ENCODE measurements around the gene C20orf144.

C20orf144 gene

DNA sequence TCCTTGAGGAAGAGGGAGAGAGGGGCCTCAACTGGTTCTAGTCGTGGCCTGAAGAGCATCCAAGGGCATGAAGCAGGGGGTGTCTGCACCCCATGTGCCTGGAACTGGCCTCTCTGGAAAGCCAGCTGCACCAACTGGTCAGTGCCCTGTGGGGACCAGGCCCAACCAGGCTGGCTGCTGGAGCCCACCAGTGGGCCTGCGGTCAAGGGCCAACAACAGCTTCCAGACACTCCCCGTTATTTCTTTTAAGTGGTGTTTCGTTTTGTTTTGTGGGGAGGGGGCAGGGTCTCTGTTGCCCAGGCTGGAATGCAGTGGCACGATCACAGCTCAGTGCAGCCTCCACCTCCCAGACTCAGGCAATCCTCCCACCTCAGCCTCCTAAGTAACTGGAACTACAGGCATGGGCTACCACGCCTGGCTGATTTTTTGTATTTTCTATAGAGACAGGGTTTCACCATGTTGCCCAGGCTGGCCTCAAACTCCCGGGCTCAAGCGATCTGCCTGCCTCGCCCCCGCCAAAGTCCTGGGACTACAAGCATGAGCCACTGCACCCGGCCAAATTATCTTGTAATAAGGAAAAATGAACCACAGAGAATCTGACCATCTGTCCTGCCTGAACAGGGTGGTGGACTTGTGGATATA, 11.9 kb upstream of the C20orf144 start:
- DNase-seq = no peak

DNA sequence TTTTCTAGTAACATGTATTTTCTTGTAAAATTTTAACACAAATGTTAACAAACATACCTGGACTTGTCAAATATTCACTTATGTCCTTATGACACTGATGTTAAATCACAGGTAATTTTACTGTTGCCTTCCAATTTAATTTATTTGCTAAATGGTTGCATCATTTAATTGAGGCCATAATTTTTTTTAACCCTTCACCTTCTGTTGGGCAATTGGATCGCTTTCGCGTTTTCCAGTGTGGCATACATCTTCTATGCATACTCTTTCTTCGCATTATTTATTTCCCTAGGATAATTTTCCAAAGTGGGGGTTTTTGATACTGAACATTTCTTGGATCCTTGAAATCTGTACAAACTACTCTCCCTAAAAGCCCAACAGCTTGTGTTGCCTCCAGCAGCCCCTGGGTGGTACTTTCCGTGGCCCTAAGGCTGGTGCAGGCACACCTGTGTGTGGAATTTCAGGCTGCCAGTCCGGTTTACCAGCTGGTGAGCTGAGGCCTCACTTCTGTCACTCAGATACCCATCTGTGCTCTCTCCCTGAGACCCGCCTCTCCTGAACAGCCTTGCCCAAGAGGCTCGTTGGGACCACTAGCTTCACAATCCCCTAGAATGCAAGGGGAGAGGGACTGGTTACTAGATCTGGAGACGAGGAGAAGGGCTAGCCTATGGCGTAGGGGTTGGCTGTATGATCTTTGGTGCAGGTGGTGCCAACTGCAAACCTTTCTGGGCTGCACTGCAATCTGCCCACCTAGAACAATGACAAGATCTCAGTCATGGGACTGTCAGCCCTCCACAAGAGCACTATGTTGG, 11.2 kb upstream of the C20orf144 start:
- no peak for DNase-seq

DNA sequence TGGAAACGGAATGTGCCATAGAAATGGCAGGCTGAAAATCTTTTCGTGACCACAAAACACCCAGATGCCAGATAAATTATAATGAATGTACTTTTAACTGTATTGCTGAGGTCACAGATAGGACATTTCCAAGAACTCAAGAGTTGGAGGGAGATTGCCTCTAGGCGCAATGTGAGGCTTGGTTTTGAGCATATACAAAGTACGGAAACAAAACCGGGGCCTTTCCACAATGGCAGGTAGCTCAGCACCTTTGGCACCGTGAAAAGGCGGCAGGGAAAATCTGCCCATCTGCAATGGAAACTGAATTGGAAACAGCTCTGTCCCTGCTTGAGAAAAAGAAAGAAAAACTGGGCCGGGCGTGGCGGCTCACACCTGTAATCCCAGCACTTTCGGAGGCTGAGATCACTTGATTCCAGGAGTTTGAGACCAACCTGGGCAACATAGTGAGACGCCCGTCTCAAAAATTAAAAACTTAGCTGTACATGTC, 10.5 kb upstream of the C20orf144 start:
- DNase-seq = no peak

DNA sequence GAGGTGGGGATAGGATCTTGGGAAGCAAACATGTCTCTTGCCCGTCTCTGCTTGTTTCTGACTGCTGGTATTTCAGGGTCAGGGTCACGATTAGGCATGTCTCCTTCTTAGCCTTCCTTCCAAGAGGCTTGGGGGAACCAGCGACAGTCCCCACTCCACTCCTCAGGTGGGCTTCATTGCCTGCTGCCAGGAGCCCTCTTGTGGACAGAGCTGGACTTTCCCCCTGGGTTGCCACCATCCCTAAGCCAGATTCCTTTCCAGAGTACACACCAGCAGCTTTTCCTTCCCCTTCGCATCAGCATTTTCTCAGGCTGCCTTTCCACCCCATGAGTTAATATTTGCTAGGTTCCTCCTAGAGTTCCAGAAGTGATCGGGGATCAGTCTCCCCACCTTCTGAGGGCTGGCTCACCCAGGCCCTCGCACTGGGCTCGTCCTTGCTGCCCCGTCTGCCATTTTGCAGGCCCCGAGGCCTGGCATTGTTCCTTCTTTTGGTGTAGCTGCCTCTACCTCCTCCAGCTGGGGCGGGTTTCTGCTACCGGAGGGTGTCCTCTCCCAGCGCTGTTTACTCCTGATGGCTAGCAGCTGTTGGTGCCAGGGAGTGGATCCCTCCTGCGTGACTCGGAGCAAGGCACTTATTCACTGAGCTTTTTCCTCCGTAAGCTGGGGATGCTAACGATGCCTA, 8.8 kb upstream of the C20orf144 start:
- DNase-seq = peak; percentile 86

DNA sequence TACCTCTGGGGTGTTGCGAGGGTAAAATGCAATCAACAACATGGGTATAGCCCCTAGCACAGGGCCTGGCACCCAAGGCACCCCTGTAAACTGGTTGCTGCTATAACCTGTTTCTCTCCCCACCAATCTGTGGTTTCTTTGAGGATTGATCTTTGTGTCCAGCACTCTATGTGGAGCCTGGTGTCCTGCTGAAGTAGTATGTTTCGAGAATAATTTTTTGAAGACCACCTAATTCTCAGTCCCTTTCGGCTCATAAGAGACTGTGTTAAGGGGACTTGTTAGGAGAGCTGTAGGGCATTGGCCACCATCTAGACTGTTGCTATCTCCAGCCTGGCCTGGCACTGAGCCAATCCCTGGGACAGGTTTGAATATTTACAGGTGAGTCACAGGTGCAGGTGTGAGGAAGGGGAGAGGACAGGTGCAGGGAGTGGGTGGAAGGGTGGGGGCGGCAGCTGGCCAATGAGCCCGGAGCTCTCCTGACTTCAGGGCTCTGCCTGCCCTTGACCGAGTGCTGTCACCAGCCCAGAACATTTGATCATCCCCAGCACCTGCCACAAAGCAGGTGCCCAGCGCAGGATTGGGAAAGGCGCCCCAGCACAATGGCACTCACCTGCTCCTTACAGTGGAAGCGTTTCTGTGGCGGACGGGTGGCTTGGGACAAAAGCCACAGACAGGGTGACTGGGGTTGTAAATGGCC, 8.1 kb upstream of the C20orf144 start:
- DNase-seq = no peak

DNA sequence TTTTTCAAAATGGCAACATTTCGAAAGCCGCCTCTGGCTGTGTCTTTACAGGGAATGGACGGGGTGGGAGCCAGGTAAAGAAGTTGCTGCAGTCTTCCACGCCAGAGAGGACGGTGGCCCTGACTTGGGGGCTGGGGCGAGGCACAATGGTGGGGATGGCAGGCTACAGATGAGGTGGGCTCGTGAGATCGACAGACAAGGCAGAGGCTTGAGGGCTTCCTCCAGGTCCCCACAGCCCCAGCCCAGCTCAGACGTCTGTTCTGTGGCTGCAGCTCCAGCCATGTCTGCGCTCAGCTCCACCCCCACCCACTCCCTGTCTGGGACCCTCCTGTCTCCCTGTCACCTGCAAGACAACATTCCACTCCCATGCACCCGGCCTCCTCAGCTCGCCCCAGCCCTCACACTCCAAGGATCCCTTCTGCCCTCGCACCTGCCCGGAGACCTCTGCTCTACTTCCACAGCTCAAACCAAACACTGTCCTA, 7.4 kb upstream of the C20orf144 start:
- peak; percentile 74 for DNase-seq

DNA sequence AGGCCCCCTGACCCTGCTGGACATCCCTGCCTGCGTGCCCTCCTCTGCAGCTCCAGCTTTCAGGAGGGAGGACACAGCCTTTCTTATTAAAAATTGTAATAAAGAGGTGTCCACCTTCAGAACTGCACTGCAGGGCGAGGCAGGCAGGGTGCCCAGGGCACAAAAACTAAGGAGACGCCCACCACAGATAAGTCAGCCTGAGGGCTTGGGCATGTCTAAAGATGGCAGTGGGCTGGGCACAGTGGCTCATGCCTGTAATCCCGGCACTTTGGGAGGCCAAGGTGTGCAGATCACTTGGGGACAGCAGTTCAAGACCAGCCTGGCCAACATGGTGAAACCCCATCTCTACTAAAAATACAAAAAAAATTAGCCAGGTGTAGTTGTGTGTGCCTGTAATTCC, 7.0 kb upstream of the C20orf144 start:
- DNase-seq = no peak

DNA sequence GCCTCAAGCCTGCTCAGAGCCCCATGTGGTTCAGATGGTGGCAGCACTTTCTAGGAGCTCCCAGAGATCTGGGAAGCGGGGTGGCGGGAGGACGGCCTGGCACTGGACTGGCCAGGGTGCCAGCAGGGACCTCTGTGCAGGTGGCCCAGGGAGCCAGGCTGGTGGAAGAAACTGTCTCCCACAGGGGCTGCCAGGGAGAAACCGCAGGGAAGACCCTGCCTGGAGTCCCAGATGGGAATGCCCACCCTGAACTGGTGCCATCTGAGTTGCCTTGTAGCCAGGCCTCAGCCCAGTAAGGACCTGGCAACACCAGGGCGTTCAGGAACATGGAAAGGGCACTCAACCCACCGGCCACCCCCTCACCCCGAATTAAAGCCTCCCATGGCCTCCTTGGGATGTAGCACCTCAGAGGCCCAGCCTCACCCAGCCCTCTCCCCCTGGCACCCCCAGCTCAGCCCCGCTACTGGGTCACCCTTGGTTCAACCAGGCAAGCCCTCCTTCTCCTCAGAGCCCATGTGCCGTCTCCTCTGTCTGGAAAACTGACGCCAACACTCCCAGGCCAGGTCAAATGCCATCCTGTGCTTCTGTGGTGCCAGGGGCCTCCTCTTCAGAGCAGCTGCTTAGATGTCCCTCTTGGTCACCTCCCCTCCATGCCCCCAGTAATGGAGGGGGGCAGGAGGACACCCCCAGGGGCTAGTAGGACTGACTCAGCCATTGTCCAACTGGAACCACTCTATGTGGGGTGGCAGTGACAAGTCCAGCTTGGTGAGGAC, 5.9 kb upstream of the C20orf144 start:
- DNase-seq = no peak

DNA sequence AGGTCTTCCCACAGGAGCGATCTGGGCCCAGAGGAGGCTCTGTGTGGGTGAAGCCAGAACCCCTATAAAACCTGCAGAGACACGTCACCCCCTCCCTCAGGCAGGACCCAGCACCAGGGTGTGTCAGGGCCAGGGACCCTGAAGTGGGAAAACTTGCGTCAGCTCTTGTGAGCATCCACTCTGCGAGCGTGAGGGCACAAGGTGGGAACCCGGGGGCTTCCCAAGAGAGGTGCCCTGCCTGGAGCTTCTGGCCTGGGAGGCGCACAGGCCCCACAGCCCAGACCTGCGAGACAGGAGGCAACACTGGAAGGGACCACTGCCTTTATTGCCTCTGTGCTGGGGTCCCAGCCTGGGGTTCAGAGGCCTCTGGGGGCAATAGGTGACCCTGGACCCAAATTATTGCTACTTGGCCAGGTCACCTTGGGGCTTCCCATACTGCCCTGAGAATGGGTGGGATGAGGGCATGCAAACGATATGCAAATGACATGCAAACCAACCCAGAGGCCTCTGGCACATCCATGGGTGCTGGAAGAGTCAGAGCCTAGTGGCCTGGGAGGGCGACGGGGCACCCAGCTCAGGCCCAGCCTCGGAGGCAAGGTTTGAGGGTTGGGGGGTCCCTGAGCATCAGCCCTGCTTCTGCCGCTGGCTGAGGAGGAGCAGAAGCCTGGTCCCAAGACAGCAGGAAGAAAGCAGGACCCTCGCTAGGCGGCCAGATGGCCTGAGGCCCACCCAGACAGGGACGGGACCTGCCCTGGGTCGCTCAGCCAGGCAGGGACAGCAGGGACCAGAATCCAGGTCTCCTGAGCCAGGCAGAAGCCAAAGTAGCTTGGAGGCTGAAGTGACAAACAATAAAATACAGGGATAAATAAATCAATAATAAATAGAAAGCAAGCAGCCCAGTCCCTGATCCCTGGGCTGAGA, 5.1 kb upstream of the C20orf144 start:
- DNase-seq = no peak

DNA sequence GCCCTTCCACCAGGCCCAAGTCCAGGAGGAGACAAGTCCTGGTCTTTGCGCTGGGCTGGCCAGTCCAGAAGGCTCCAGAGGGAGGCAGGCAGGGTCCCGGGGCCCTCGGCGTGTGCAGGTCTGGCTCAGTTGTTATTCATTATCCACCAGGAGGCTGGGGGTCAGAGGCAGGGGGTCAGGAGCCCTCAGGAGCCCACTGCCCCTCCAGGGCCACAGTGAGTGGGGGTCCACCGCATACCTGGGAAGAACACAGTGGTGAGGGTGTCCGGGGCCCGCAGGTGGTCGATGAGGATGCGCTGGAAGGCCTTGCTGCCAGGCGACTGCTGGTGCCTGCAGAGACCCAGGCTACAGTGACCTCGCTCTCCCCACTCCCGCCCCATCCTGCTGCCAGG, 4.4 kb upstream of the C20orf144 start:
- DNase-seq = no peak

DNA sequence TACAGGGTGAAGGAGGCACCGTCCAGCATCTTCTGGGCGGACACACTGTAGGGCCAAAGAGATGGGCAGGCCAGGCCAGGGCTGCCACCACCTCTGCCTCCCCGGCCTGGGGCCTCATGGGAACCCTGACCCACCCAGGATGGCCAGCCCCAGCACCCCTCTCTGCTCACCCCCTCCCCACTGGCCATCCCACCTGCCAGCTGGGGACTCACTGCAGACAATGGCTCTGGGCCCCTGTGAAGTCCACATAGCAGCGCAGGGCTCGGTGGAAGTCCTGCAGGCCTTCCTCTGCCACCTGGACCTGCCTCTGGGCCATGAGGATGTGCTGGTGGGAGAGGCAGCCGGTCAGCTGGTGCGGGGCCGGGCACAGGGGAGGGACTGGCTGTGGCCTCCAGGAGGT, 3.6 kb upstream of the C20orf144 start:
- DNase-seq = no peak

DNA sequence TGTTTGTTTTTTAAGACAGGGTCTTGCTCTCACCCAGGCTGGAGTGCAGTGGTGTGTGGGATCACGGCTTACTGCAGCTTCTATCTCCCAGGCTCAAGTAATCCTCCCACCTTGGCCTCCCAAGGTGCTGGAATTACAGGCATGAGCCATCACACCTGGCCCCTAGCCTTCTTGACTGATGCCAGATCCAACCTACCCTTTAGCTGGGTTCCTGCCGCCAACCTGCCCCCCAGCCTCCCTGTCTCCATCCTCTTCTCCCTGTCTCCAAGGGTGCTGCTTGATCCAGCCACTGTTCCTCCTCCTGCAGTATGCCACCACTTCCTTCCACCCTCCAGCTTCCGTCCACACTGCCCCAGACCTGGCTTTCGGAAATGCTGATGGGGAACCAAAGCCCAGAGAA, 3.2 kb upstream of the C20orf144 start:
- no peak for DNase-seq

DNA sequence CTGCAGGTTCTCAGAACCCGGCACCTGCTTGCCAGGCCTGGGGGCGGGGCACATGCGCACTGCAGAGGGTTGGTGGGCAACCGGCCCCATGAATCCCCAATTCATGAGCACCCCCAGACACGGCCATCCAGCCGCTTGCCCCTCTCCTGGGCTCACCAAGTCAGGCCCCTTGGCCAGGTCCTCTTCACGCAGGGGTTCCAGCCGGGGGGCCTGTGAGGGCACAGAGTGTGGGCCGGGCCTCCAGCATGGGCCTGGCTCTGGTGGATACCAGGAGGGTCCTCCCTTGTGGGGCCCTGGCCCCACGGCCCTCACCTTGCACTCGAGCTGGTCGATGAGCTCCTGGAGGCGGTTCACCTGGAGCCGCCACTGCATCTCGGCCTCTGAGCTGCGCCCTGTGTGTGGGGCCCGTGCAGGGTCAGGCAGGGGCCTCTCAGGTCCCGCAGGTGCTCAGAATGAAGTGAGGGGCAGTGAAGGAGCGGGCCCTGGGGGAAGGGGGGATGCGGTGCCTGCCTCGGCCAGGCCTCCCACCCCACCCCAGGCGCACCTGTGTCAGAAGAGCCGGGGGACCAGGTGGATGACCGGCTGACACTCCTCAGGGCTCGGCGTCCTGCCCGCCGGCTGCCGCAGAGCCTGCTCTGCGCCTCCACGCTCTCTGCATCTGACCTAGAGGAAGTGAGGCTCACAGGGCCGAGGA, 2.6 kb upstream of the C20orf144 start:
- no peak for DNase-seq

DNA sequence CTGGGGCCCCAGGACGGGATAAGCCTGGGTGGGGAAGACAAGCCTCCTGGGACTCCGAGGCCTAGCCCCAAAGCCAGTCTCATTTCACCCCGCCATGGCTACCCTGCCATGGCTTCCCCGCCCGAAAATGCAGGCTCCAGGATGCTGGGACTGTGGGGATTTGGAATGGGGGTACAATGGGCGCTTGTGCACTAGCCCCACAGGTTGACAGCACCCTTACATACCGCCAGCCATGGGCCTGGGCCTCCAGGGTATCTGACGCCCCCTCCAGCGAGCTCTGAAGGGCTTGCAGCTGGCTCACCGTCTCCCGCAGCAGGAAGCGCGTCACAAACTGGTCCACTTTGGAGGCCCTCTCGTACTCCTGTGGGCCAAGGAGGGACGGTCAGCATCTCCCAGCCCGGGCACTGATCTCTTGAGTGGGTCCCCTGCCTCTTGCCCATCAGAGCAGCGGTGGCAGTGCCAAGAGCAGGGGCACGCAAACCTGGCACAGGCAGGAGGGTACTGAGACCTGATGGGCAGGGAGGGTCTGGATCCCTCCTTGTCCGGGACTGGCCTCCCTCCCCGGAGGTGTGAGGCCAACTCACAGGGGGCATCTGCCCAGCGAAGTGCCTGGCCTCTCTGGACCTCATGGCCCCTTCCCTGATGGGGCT, 2.0 kb upstream of the C20orf144 start:
- no peak for DNase-seq

DNA sequence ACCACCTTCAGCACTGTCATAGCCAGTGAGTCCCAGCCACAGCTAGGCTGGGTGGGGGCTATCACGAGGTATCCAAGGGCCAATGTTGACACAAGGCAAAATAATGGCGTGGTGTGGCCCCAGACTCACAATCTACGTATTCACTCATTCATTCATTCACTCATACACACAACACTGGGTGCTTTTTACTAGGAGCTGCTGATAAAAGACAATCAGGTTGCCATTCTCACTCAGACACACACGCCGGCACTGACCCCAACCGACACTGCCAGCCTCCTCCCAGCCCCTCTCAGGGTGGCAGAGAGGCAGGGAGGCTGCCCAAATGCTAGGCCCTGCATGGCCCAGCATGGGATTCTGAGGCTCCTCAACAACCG, 1.5 kb upstream of the C20orf144 start:
- DNase-seq = no peak

DNA sequence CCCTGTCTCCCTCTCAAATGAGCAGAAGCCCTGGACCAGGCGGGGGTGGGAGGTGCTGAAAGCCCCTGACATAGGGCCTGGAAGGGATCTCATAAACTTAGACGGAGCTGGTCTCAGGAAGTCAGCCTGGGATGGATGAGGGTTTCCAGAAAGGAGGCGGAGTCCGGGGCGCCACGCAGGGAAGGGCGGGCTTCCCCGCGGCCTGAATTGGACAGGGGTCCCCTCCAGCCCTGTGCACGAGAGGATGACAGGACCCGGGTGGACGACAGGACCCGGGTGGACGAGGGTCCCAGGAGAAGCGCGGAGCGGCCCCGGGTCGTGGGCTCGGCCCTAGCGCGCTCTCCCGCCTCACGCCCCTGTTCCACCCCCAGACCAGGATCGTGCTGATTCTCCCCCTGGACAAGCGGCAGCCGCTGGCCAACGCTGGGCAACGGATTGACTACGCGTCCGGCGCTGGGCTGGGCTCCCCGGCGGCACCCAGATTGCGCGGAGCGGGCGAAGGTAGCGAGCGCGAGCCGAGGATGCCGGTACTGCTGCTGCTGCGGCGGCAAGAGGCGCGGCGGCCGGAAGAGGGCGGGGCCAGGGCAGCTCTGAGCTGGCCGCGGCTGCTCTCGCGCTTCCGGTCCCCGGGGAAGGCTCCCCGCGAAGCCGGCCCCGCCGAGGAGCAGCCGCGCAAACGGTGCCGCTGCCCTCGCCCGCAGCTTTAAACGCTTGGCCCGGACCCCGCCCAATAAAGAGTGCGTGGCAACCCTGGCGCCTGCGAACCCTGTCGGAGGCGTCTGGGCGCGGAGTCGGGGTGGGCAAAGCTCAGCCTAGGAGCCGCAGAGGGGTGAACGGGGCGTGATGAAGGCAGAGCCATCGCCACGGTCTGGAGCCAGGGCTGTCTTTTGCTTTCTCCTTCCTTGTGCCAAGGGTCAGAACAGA, 1.3 kb downstream of the C20orf144 start:
- peak; percentile 86 for DNase-seq

DNA sequence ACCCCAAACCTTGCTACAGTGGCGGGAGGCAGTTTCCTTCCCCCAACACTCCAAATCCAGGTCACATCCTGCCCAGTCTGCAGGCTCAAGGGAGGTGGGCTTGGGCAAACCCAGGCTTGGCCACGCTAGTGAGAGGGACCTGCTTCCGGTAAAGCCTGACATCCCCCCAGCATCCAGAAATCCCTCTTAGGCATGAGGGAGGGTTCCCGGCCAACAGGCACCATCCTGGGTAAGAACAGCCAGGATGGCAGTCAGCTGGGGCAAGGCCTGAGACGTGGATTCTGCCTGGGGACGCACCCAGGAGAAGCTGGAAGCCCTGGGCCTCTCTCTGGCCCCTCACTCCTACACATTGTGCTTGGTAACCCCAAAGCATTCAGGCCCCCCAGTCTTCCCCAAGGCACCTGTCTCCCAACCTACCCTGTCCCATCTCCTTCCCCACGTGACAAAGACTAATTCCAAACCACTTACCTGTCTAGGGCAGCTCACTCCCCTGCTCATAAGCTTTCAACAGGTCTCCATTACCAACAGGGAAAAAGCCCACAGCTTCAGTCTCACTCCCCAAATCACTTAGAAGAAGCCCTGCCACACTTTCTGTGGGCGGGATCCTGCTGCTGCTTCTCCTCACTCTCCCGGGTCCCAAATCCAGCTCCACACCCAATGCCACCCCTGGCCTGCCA, 2.1 kb downstream of the C20orf144 start:
- no peak for DNase-seq

DNA sequence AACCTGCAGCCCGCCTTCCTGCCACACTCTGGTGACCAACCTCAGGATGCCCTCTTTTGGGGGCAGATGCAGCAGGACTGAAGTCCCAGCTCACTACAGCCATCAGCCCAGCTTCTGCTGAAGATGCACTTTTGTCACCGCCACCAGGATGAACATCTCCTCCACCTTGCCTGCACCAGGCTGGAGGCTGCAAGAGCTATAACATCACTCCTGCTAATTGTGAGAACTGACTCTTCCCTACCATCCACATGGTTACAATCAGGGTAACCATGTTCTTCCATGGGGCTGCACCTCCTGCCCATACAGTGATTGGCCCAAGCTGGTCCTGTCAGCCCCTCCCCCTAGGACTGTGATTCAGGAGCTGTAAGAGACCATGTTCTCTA, 2.6 kb downstream of the C20orf144 start:
- DNase-seq = no peak
